Measurements from ENCODE around the gene ATG7.

ATG7 gene

DNA sequence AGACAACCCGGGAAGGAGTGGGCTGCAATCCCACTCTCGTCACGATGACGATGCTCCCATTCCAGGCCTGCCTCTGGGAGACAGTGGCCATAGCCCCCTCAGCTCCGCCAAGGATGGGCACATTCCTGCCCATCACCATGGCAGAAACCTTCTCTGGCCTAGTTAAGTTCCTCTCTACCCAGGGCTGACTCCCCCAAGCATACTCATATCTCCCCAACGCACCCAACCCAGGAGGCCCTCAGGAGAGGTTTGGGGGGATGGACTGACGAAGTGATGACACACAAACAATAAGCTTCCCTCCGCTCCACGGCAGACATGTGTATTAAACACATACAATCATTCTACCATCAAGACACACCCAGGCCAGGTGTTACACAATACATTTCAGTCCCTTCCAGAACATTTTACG, 311.4 kb downstream of the ATG7 start:
- TF ChIP-seq, protein P1, sequence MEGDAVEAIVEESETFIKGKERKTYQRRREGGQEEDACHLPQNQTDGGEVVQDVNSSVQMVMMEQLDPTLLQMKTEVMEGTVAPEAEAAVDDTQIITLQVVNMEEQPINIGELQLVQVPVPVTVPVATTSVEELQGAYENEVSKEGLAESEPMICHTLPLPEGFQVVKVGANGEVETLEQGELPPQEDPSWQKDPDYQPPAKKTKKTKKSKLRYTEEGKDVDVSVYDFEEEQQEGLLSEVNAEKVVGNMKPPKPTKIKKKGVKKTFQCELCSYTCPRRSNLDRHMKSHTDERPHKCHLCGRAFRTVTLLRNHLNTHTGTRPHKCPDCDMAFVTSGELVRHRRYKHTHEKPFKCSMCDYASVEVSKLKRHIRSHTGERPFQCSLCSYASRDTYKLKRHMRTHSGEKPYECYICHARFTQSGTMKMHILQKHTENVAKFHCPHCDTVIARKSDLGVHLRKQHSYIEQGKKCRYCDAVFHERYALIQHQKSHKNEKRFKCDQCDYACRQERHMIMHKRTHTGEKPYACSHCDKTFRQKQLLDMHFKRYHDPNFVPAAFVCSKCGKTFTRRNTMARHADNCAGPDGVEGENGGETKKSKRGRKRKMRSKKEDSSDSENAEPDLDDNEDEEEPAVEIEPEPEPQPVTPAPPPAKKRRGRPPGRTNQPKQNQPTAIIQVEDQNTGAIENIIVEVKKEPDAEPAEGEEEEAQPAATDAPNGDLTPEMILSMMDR (conservative IDR thresholded peaks at IDR 0.05; ENCODE audit: low read depth, low read length), result no peak
- H3K4me3 ChIP-seq (ENCODE audit: low read length), result no peak overlapping the region
- DNase-seq (ENCODE audit: low read depth), result no peak

DNA sequence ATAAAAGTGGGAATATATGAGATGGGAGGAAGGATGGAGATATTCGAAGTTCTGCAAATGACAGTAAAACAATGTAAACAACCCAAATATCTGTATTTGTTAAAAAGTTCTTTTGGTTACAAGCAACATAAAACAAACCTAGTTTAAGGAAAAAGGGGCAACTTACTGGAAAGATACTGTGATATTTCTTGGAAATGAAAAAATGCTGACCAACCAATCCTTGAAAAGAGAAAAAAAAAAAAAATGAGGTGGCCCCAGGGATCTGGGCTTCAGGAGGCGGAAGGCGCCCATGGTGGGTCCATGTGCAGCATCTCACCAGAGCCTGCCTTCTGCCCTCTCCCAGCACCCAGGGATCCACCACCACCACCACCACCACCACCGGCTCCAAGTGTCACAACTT, 312.4 kb downstream of the ATG7 start:
- no peak overlapping the region for H3K4me3 ChIP-seq (ENCODE audit: low read length)
- DNase-seq (ENCODE audit: low read depth), result no peak
- TF ChIP-seq, protein P1 (conservative IDR thresholded peaks at IDR 0.05; ENCODE audit: low read depth, low read length), result no peak

DNA sequence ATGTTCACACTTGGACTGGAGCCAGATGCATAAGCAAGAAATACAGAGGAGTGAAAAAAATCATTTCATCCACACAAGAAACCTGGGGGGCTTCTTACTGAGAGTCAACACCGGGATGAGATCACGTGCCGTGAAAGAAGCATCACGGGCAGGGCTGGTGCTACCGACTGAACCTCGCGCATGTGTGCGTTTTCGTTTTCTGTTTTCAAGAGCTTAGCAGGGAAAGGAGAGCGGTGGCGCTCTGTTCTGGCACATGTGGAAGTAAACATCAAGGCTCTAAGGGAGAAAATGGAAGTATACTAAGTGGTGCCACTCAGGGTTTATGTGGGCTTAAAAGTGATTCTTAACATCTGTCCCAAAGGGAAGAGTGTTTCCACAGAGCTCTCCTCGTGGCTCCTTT, 315.6 kb downstream of the ATG7 start:
- TF ChIP-seq, protein P1 (conservative IDR thresholded peaks at IDR 0.05; ENCODE audit: low read depth, low read length), result no peak
- no peak for DNase-seq (ENCODE audit: low read depth)
- no peak overlapping the region for H3K4me3 ChIP-seq (ENCODE audit: low read length)

DNA sequence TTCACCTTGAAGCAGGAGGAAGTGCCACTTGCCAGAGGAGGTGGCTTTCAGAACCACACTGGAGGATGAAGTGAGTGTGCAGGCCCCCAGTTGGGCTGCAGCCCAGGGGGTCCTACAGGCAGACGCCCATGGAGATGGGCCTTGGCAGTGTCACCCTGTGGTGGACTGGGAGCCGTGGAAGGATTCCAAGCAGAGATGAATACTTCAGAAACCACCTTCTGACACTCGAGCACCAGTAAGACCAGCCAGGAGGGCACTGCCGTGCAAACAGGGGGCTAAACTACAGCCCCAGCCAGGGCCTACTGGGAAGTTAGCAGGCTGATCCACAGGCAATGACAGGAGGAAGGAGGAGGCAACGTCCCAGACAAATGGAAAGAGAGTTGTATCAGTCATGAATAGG, 316.1 kb downstream of the ATG7 start:
- H3K4me3 ChIP-seq (ENCODE audit: low read length), result no peak overlapping the region
- DNase-seq (ENCODE audit: low read depth), result no peak

DNA sequence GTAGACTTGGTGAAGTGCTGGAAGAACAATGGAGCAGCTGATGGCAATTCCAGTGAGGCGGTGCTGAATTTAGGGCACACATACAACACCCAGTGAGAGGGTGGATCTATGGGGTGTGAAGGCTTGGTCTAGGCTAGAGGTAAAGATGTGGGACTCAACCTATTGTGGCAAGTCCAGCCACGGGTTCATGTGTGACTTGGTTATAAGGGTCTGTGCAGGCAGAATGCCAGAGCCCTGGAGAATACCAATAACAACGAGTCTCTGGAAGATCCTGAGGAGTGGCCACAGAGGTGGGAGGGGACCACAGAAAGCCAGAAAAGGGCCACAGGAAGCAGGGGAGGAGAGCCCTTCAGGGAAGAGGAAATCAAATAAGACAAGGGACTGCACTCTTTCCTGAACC, 316.6 kb downstream of the ATG7 start:
- DNase-seq (ENCODE audit: low read depth), result no peak
- TF ChIP-seq, protein P1 (conservative IDR thresholded peaks at IDR 0.05; ENCODE audit: low read depth, low read length), result no peak
- H3K4me3 ChIP-seq (ENCODE audit: low read length), result no peak overlapping the region

More for the DNA sequence above, 316.1 kb downstream of the ATG7 start:
- TF ChIP-seq, protein P1 (conservative IDR thresholded peaks at IDR 0.05; ENCODE audit: low read depth, low read length), result no peak

DNA sequence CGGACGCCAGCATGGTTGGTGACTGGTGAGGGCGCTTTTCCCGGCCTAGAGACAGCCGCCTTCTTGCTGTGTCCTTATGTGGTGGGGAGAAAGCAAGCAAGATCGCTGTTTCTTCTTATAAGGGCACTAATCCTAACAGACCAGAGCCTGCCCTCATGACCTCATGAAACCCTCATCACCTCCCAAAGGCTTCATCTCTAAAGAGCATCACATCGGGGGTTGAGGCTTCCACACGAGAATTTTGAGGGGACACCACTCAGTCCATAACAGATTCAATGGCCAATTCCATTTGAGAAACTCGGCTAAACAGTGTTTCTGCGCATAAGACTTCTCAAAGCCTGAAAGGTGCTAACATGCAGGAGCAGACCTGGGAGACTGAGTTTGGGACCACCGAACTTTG, 317.5 kb downstream of the ATG7 start:
- TF ChIP-seq, protein P1 (conservative IDR thresholded peaks at IDR 0.05; ENCODE audit: low read depth, low read length), result no peak
- DNase-seq (ENCODE audit: low read depth), result no peak
- H3K4me3 ChIP-seq (ENCODE audit: low read length), result no peak overlapping the region

DNA sequence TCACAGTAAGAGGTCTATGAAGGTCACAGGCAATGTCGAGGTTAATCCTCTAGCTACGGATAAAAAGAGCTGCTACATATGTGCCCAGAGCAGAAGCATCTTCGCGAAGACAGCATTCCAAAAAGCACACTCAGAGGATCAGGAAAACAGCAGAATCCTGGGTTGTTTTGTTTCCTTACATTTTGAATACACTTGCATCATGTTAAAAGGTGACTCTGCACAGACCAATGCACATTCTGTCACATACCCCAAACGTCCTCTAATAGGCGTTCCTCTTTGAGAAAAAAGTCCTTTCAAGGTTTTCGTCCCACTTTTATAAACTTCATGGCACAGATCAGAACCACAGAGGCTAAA, 318.8 kb downstream of the ATG7 start:
- no peak overlapping the region for H3K4me3 ChIP-seq (ENCODE audit: low read length)
- TF ChIP-seq, protein P1 (conservative IDR thresholded peaks at IDR 0.05; ENCODE audit: low read depth, low read length), result no peak
- DNase-seq (ENCODE audit: low read depth), result no peak
